H1 (cell line): Measurements from ENCODE around the gene OSMR. TPM values are rescaled to one million over a fixed set of nuclear protein-coding genes. Genes with fewer than 3 reads are reported as not detected.

ENCODE experiments used
- ASH2L ChIP-seq: fragments of 200-600, 300-600 bp; sonication (generic); IDR thresholded peaks from one replicate; pipeline ENCODE4 v1.7.1; 2017; ENCODE audit warnings: low read length
- BCL11A ChIP-seq, 2 experiments: IDR thresholded peaks; one replicate each; pipeline ENCODE4 v1.6.1; 2011; ENCODE audit warnings: low read depth in 2 of 2, low read length in 2 of 2, mild to moderate bottlenecking in 2 of 2
- POLR2A ChIP-seq, 2 experiments: IDR thresholded peaks; 1 replicate in 1 of 2; 2 replicates in 1 of 2; pipeline ENCODE4 v1.6.1; 2011; ENCODE audit warnings: low read depth in 2 of 2, low read length in 2 of 2, mild to moderate bottlenecking in 2 of 2; ENCODE audit errors: control extremely low read depth in 1 of 2
- SIRT6 ChIP-seq: IDR thresholded peaks from one replicate; pipeline ENCODE4 v1.7.1; 2012; ENCODE audit warnings: low read length, inconsistent platforms
- ZNF274 ChIP-seq: IDR thresholded peaks from 2 replicates; pipeline ENCODE4 v1.7.0; 2012; ENCODE audit warnings: low read length, borderline replicate concordance; ENCODE audit errors: extremely low read depth
- polyA plus RNA-seq, 7 experiments: library from polyadenylated mRNA; depleted of rRNA in 3 of 7; stranded (reverse) in 5 of 7; unstranded in 2 of 7; fragments of >200 nt in 5 of 7; fragments of 200-250 nt in 2 of 7; gene quantifications; 1 replicate in 5 of 7; 2 replicates in 1 of 7; 4 replicates in 1 of 7; pipeline versions ENCODE4 v1.2.1 to v1.2.3, GENCODE V29; 2011 to 2013; ENCODE audit warnings: missing spikeins in 2 of 7, mixed read lengths in 2 of 7
- total RNA-seq: library from RNA; stranded (reverse); fragmentation: NEBNext Ultra II Directional; extraction: Animal tissue kit (Norgen Biotek cat#: 25700); gene quantifications from 2 replicates; pipeline ENCODE4 v1.2.1, GENCODE V29; 2021
- TF ChIP-seq, protein P1 (sequence below), 3 experiments: IDR thresholded peaks; 1 replicate in 2 of 3; 2 replicates in 1 of 3; pipeline versions ENCODE4 v1.5.1 to v1.6.1; 2011; ENCODE audit warnings: low read length in 3 of 3, mild to moderate bottlenecking in 3 of 3, inconsistent platforms in 2 of 3, low read depth in 1 of 3, moderate library complexity in 1 of 3; ENCODE audit not compliant: insufficient read depth in 1 of 3; ENCODE audit errors: control extremely low read depth in 1 of 3

Gene OSMR
- total and polyA plus RNA-seq, 2 of the 8 experiments (the other 6 are each of a cell fraction or from before 2014, with no cell fraction given) = 2.3 to 2.6 TPM

DNA sequence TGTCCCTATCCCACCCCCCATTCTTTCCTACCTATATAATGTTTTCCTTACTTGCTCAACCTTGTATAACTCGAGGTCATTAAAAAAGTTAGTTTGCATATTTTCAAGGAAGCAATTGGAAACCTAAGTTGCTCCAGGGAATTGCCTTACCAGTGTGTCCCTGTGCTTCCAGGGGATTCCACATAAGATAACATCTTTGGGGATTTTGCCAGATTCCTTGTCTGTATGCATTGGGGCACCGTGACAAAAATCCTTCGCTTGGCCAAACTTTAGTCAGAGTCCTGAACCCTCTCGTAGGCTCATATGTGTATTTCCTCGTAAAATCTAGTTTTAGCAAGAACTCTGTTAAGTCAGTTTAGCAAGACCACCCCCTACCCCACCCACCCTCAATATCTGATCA, 14.7 kb upstream of the OSMR start (continued):
- TF ChIP-seq POLR2A (IDR thresholded peaks at IDR 0.05; ENCODE audit: control extremely low read depth in 1 of 2, low read depth in 2 of 2, low read length in 2 of 2) = no peak
- TF ChIP-seq ZNF274 = no peak
- TF ChIP-seq ASH2L = no peak
- TF ChIP-seq BCL11A (IDR thresholded peaks at IDR 0.05; ENCODE audit: low read depth in 2 of 2, low read length in 2 of 2) = no peak
- TF ChIP-seq SIRT6 = no peak
- TF ChIP-seq, protein P1, sequence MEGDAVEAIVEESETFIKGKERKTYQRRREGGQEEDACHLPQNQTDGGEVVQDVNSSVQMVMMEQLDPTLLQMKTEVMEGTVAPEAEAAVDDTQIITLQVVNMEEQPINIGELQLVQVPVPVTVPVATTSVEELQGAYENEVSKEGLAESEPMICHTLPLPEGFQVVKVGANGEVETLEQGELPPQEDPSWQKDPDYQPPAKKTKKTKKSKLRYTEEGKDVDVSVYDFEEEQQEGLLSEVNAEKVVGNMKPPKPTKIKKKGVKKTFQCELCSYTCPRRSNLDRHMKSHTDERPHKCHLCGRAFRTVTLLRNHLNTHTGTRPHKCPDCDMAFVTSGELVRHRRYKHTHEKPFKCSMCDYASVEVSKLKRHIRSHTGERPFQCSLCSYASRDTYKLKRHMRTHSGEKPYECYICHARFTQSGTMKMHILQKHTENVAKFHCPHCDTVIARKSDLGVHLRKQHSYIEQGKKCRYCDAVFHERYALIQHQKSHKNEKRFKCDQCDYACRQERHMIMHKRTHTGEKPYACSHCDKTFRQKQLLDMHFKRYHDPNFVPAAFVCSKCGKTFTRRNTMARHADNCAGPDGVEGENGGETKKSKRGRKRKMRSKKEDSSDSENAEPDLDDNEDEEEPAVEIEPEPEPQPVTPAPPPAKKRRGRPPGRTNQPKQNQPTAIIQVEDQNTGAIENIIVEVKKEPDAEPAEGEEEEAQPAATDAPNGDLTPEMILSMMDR (IDR thresholded peaks at IDR 0.05; ENCODE audit: control extremely low read depth in 1 of 3, insufficient read depth in 1 of 3, low read depth in 1 of 3, low read length in 3 of 3) = no peak
